ENCODE results near the gene PODXL.

DNA sequence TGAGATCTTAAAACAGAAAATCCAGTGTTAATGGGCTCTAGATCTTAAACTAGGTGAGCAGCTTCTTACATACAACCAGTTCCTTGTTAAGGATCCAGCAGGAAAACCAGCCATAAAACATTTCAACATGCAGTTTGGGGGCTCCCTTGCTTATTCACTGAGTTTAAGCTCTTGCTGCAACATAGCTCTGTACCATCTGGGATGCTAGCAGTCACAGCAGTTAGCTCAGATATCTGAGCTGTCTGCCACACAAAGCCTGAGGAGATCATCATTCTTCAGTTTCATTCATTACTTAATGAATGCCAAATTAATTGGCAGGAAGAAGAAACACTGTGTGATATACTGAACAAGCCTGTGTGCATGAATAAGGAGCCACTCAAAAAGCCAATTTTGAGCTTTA, 62.8 kb downstream of the PODXL start:
- TF ChIP-seq SIN3A (IDR thresholded peaks at IDR 0.05; ENCODE audit: borderline replicate concordance, insufficient read depth, low read length): no peak
- no peak for TF ChIP-seq TAF1 (IDR thresholded peaks at IDR 0.05; ENCODE audit: borderline replicate concordance, insufficient read depth, low read length)
